Trophoblast cell (in vitro differentiated cells and primary cell): ENCODE measurements around the gene KAT7.

Source experiments
- DNase-seq, 2 donors: peaks; one replicate each; pipeline ENCODE4 v3.0.0-alpha.2; 2016
- H2AFZ ChIP-seq: 2 replicates; pipeline ENCODE4 v1.6.1; 2013; ENCODE audit warnings: low read length, moderate library complexity, mild to moderate bottlenecking; ENCODE audit not compliant: insufficient read depth, poor library complexity
- H2AK5ac ChIP-seq: 2 replicates; pipeline ENCODE4 v1.6.1; 2013; ENCODE audit warnings: mild to moderate bottlenecking, low read length
- H2BK120ac ChIP-seq: 2 replicates; pipeline ENCODE4 v1.6.1; 2013; ENCODE audit warnings: low read length, mild to moderate bottlenecking, moderate library complexity; ENCODE audit not compliant: insufficient read depth, poor library complexity
- H2BK12ac ChIP-seq: 2 replicates; pipeline ENCODE4 v1.6.1; 2013; ENCODE audit warnings: mild to moderate bottlenecking, low read length, moderate library complexity
- H2BK5ac ChIP-seq: 2 replicates; pipeline ENCODE4 v1.6.1; 2013; ENCODE audit warnings: low read length, low read depth, moderate library complexity, mild to moderate bottlenecking; ENCODE audit not compliant: poor library complexity
- H3K14ac ChIP-seq: 2 replicates; pipeline ENCODE4 v1.6.1; 2013; ENCODE audit warnings: mild to moderate bottlenecking, low read length
- H3K18ac ChIP-seq: 2 replicates; pipeline ENCODE4 v1.6.1; 2013; ENCODE audit warnings: mild to moderate bottlenecking, low read length
- H3K23ac ChIP-seq: 2 replicates; pipeline ENCODE4 v1.6.1; 2013; ENCODE audit warnings: low read length
- H3K27ac ChIP-seq: 2 replicates; pipeline ENCODE4 v1.5.1; 2013; ENCODE audit warnings: low read depth, mild to moderate bottlenecking, inconsistent platforms, low read length, moderate library complexity
- H3K27me3 ChIP-seq: 2 replicates; pipeline ENCODE4 v1.6.1; 2013; ENCODE audit warnings: inconsistent platforms, mild to moderate bottlenecking, low read length, moderate library complexity; ENCODE audit not compliant: insufficient read depth
- H3K36me3 ChIP-seq, 2 experiments: 1 replicate in 1 of 2; 2 replicates in 1 of 2; pipeline ENCODE4 v1.6.1; 2013; ENCODE audit warnings: low read length in 2 of 2, mild to moderate bottlenecking in 2 of 2, moderate library complexity in 1 of 2; ENCODE audit not compliant: insufficient read depth in 2 of 2, control insufficient read depth in 1 of 2
- H3K4ac ChIP-seq: 2 replicates; pipeline ENCODE4 v1.6.1; 2013; ENCODE audit warnings: low read depth, mild to moderate bottlenecking, low read length, moderate library complexity
- H3K4me1 ChIP-seq, 2 experiments: 1 replicate in 1 of 2; 2 replicates in 1 of 2; pipeline ENCODE4 v1.6.1; 2013; ENCODE audit warnings: low read length in 2 of 2, mild to moderate bottlenecking in 2 of 2, moderate library complexity in 1 of 2; ENCODE audit not compliant: insufficient read depth in 2 of 2, control insufficient read depth in 1 of 2
- H3K4me2 ChIP-seq: 2 replicates; pipeline ENCODE4 v1.6.1; 2013; ENCODE audit warnings: inconsistent platforms, mild to moderate bottlenecking, low read length, moderate library complexity
- H3K4me3 ChIP-seq: 2 replicates; pipeline ENCODE4 v1.5.1; 2013; ENCODE audit warnings: mild to moderate bottlenecking, low read depth, low read length, inconsistent platforms
- H3K79me1 ChIP-seq: one replicate; pipeline ENCODE4 v1.6.1; 2013; ENCODE audit warnings: low read length
- H3K79me2 ChIP-seq: 2 replicates; pipeline ENCODE4 v1.6.1; 2013; ENCODE audit warnings: low read length, mild to moderate bottlenecking; ENCODE audit not compliant: control insufficient read depth, insufficient read depth, poor library complexity
- H3K9ac ChIP-seq: 2 replicates; pipeline ENCODE4 v1.6.1; 2013; ENCODE audit warnings: mild to moderate bottlenecking, low read length
- H3K9me3 ChIP-seq: 2 replicates; pipeline ENCODE4 v1.6.1; 2013; ENCODE audit warnings: low read depth, mild to moderate bottlenecking, control low read depth, inconsistent platforms, low read length; ENCODE audit not compliant: insufficient read depth
- H4K12ac ChIP-seq: 2 replicates; pipeline ENCODE4 v1.6.1; 2013; ENCODE audit warnings: low read depth, mild to moderate bottlenecking, low read length, moderate library complexity
- H4K8ac ChIP-seq: 2 replicates; pipeline ENCODE4 v1.6.1; 2013; ENCODE audit warnings: low read depth, mild to moderate bottlenecking, low read length, moderate library complexity
- H4K91ac ChIP-seq: one replicate; pipeline ENCODE4 v1.6.1; 2013; ENCODE audit warnings: low read depth, mild to moderate bottlenecking, low read length, moderate library complexity
- WGBS: extraction: QIAGEN DNeasy Blood & Tissue Kit; methylation state at CpG from one replicate; pipeline ENCODE4 v1.1.7; 2013; ENCODE audit warnings: missing lambda C conversion rate; ENCODE audit not compliant: insufficient read length, insufficient coverage; ENCODE audit errors: extremely low coverage; 5-methylcytosine and 5-hydroxymethylcytosine counted together

Gene KAT7

GRCh38 chr17:49779739-49780231 lies 8.7 kb upstream of the KAT7 start:
- Histone ChIP-seq H4K91ac (no peak overlapping the region), H3K79me2 (no peaks in the 10 kb centered on the region), H2AK5ac (no peak overlapping the region), H3K4ac (no peak overlapping the region), H3K9me3 (no peaks in the 10 kb centered on the region), H3K9ac (no peak overlapping the region), H3K4me2 (no peak overlapping the region), H3K14ac (no peak overlapping the region), H4K12ac (no peak overlapping the region), H4K8ac (no peak overlapping the region), H2BK12ac (no peak overlapping the region), H3K36me3 (no peaks in the 10 kb centered on the region), H3K18ac (no peak overlapping the region), H3K23ac (no peak overlapping the region), H3K79me1 (peaks cover 2% of the 10 kb centered on the region), H3K4me1 (peaks cover 9 to 11% of the 10 kb centered on the region in 2 experiments), H3K27ac (no peak overlapping the region), H3K27me3 (no peaks in the 10 kb centered on the region), H3K4me3 (no peak overlapping the region), H2BK5ac (no peak overlapping the region), H2AFZ (no peak overlapping the region), H2BK120ac (no peak overlapping the region)
- peak; percentile 38 to 56 for DNase-seq
- WGBS = no CpG with 5 or more reads among the region's 2 CpGs

GRCh38 chr17:49783071-49783715 lies 5.3 kb upstream of the KAT7 start:
- WGBS = no CpG with 5 or more reads among the region's 3 CpGs
- no peaks in the 10 kb centered on the region for H3K9me3 ChIP-seq

GRCh38 chr17:49783791-49784190 lies 4.7 kb upstream of the KAT7 start:
- Histone ChIP-seq H3K4me2 (no peak overlapping the region), H3K4me1 (peaks cover 6 to 7% of the 10 kb centered on the region in 2 experiments), H3K27me3 (no peaks in the 10 kb centered on the region), H3K18ac (no peak overlapping the region), H3K36me3 (no peaks in the 10 kb centered on the region), H3K27ac (no peak overlapping the region), H4K8ac (no peak overlapping the region), H3K4ac (no peak overlapping the region), H3K9ac (no peak overlapping the region), H3K23ac (no peak overlapping the region), H3K79me2 (peaks cover 3% of the 10 kb centered on the region), H2AFZ (no peak overlapping the region), H4K91ac (no peak overlapping the region), H2BK5ac (no peak overlapping the region), H3K9me3 (no peaks in the 10 kb centered on the region), H3K79me1 (peaks cover 8% of the 10 kb centered on the region), H3K14ac (no peak overlapping the region), H2BK120ac (no peak overlapping the region), H3K4me3 (no peak overlapping the region), H2BK12ac (no peak overlapping the region), H2AK5ac (no peak overlapping the region), H4K12ac (no peak overlapping the region)
- DNase-seq = no peak

More at GRCh38 chr17:49783071-49783715, 5.3 kb upstream of the KAT7 start:
- no peak overlapping the region for H2AK5ac ChIP-seq
- H3K36me3 ChIP-seq = no peaks in the 10 kb centered on the region
- H2BK5ac ChIP-seq = no peak overlapping the region
- H3K4me1 ChIP-seq = peaks cover 6 to 7% of the 10 kb centered on the region in 2 experiments
- H3K14ac ChIP-seq = no peak overlapping the region
- no peak overlapping the region for H3K4ac ChIP-seq
- H3K27me3 ChIP-seq = no peaks in the 10 kb centered on the region
- no peak overlapping the region for H2BK120ac ChIP-seq
- no peak overlapping the region for H2AFZ ChIP-seq
- no peak overlapping the region for H3K4me2 ChIP-seq
- no peak overlapping the region for H3K9ac ChIP-seq
- H2BK12ac ChIP-seq = no peak overlapping the region
- H3K23ac ChIP-seq = no peak overlapping the region
- H3K18ac ChIP-seq = no peak overlapping the region
- H4K91ac ChIP-seq = no peak overlapping the region
- no peak overlapping the region for H3K27ac ChIP-seq
- no peak overlapping the region for H4K8ac ChIP-seq
- no peaks in the 10 kb centered on the region for H3K79me2 ChIP-seq
- H3K79me1 ChIP-seq = peaks cover 5% of the 10 kb centered on the region
- no peak overlapping the region for H4K12ac ChIP-seq
- no peak for DNase-seq
- H3K4me3 ChIP-seq = no peak overlapping the region

GRCh38 chr17:49784636-49785035 lies 3.8 kb upstream of the KAT7 start:
- Histone ChIP-seq H3K79me2 (peaks cover 5% of the 10 kb centered on the region), H3K27ac (no peak overlapping the region), H3K4me2 (no peak overlapping the region), H2AFZ (no peak overlapping the region), H3K27me3 (no peaks in the 10 kb centered on the region), H3K18ac (no peak overlapping the region), H3K4me1 (peaks cover 9% of the 10 kb centered on the region in 2 experiments), H2AK5ac (no peak overlapping the region), H4K91ac (no peak overlapping the region), H3K23ac (no peak overlapping the region), H3K9ac (no peak overlapping the region), H3K4me3 (no peak overlapping the region), H2BK12ac (no peak overlapping the region), H3K4ac (no peak overlapping the region), H3K9me3 (no peaks in the 10 kb centered on the region), H3K36me3 (no peaks in the 10 kb centered on the region), H4K12ac (no peak overlapping the region), H2BK120ac (no peak overlapping the region), H3K14ac (no peak overlapping the region), H4K8ac (no peak overlapping the region), H2BK5ac (no peak overlapping the region), H3K79me1 (peaks cover 9% of the 10 kb centered on the region)
- DNase-seq = no peak
- WGBS = no CpG with 5 or more reads among the region's 1 CpG
